22Rv1 (cell line): ENCODE measurements around the gene SDHAF4.

ENCODE experiments used
- CTCF ChIP-seq: fragments of 450-650 bp; IDR thresholded peaks from 2 replicates; pipeline ENCODE4 v1.5.1; 2017; ENCODE audit warnings: mild to moderate bottlenecking
- ZFX ChIP-seq: fragments of 450-650 bp; IDR thresholded peaks from 2 replicates; pipeline ENCODE4 v1.6.1; 2017; ENCODE audit warnings: antibody characterized with exemption, borderline replicate concordance

- no peak for TF ChIP-seq CTCF
- TF ChIP-seq ZFX = no peak
Measured at GRCh38 chr6:70633870-70634269, 67.1 kb downstream of the SDHAF4 start.
